GM12878 (cell line): ENCODE measurements around the gene SPR.

ENCODE experiments used
- CHD1 ChIP-seq: IDR thresholded peaks from 2 replicates; pipeline ENCODE4 v1.6.1; 2012; ENCODE audit warnings: low read depth, low read length, improper control_type of control experiment
- CTCF ChIP-seq, 3 experiments: IDR thresholded peaks in 2 of 3; conservative IDR thresholded peaks in 1 of 3; 2 replicates each; pipeline ENCODE4 v1.5.1; 2011; ENCODE audit warnings: low read depth in 3 of 3, low read length in 3 of 3, mild to moderate bottlenecking in 3 of 3, control low read depth in 2 of 3, moderate library complexity in 2 of 3, inconsistent platforms in 1 of 3, mixed read lengths in 1 of 3; ENCODE audit not compliant: control insufficient read depth in 2 of 3, insufficient read depth in 1 of 3; ENCODE audit errors: extremely low read depth in 1 of 3
- E4F1 ChIP-seq: fragments of 450-650 bp; IDR thresholded peaks from 2 replicates; pipeline ENCODE4 v1.6.1; 2018; ENCODE audit warnings: borderline replicate concordance, mild to moderate bottlenecking; ENCODE audit not compliant: partially characterized antibody
- EP300 ChIP-seq, 2 experiments: fragments of 150-350 bp in 1 of 2; IDR thresholded peaks; 2 replicates each; pipeline ENCODE4 v1.6.1; 2011 to 2012; ENCODE audit warnings: low read depth in 2 of 2, low read length in 2 of 2, borderline replicate concordance in 1 of 2, improper control_type of control experiment in 1 of 2, inconsistent platforms in 1 of 2; ENCODE audit not compliant: control insufficient read depth in 1 of 2
- PBX3 ChIP-seq: IDR thresholded peaks from 2 replicates; pipeline ENCODE4 v1.6.1; 2011; ENCODE audit warnings: mild to moderate bottlenecking, low read depth, low read length, moderate library complexity; ENCODE audit not compliant: insufficient replicate concordance
- POLR2A ChIP-seq: IDR thresholded peaks from 2 replicates; pipeline ENCODE4 v1.6.1; 2011; ENCODE audit warnings: low read depth, mild to moderate bottlenecking, low read length
- TCF3 ChIP-seq: IDR thresholded peaks from 2 replicates; pipeline ENCODE4 v1.6.1; 2012; ENCODE audit warnings: low read depth, mild to moderate bottlenecking, low read length, borderline replicate concordance; ENCODE audit not compliant: insufficient read depth

GRCh38 chr2:72871880-72872279 is 15.3 kb upstream of the SPR start:
- TF ChIP-seq CTCF (IDR thresholded peaks at IDR 0.05 in 2 of 3, conservative IDR thresholded peaks at IDR 0.05 in 1 of 3; ENCODE audit: control insufficient read depth in 2 of 3, extremely low read depth in 1 of 3, insufficient read depth in 1 of 3, low read depth in 3 of 3, low read length in 3 of 3), result no peak
- TF ChIP-seq PBX3, result no peak
- no peak for TF ChIP-seq CHD1
- no peak for TF ChIP-seq POLR2A
- TF ChIP-seq EP300 (IDR thresholded peaks at IDR 0.05; ENCODE audit: borderline replicate concordance in 1 of 2, control insufficient read depth in 1 of 2, low read depth in 2 of 2, low read length in 2 of 2), result no peak
- no peak for TF ChIP-seq TCF3
- no peak for TF ChIP-seq E4F1
